Measurements from ENCODE around the gene UVRAG.

The UVRAG gene

DNA sequence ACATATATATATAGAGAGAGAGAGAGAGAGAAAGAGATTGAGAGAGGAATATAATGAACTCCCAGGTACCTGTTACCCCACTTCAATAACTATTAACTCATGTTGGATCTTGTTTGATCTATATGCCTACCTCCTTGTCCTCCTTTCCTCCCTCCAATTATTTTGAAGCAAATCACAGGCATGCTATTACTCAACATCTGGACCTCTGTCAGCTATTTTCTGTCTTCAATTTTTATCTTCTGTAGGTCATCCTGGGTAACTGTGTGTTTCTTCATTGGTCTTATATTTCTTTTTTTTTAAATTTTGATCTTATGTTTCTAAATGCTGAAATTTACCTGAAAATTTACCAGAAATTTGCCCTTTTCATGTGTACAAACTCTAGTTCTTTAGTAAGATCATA, 24.8 kb downstream of the UVRAG start:
- no peak overlapping the region for H3K4me3 ChIP-seq (ENCODE audit: low read depth, low read length)
- no peak overlapping the region for H3K27ac ChIP-seq (ENCODE audit: extremely low read depth, low read depth, low read length)
- TF ChIP-seq ZNF292 (tag by site-specific recombination; IDR thresholded peaks at IDR 0.05; ENCODE audit: borderline replicate concordance, low read depth) (no peak), ZNF416 (tag by site-specific recombination; IDR thresholded peaks at IDR 0.05) (no peak)
- peaks cover 8% of the 10 kb centered on the region for H3K4me1 ChIP-seq (ENCODE audit: control insufficient read depth, insufficient read depth, low read length)
- ChIA-PET POLR2A (no interaction called here), CTCF (interaction anchor here (0.7 kb wide), 2 partner anchors 27 to 365 kb away, joined by 3 to 4 read pairs; no protein-coding TSS in a partner anchor)
- no peaks in the 10 kb centered on the region for H3K9me3 ChIP-seq (ENCODE audit: control insufficient read depth, insufficient read depth, low read depth, low read length)
- H3K36me3 ChIP-seq (ENCODE audit: control insufficient read depth in 2 of 2, insufficient read depth in 1 of 2, low read length in 2 of 2), result no peaks in the 10 kb centered on the region

DNA sequence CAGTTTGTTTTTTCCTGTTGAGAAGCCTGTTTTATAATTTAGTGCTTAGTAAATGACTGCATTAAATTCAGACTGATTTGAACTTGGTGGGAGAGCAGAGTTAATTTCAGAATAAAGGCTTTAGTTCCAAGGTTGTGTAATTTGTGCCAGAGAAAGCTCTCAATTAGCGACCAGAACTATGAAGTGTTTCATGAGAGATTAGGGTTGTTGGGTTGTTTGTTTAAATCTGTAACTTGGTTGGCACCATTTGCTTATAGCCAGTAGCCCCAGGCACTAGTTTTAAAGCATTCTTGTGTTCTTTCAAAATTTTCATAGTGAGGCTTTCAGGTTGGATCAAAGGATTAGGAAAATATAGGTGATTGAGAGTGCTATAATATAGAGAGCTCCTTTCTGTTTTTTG, 25.5 kb downstream of the UVRAG start:
- peak; percentile 65; the same call in 1 of the 2 replicates for TF ChIP-seq MYNN (tag by site-specific recombination; IDR thresholded peaks at IDR 0.05; ENCODE audit: borderline replicate concordance)
- TF ChIP-seq, protein P1, sequence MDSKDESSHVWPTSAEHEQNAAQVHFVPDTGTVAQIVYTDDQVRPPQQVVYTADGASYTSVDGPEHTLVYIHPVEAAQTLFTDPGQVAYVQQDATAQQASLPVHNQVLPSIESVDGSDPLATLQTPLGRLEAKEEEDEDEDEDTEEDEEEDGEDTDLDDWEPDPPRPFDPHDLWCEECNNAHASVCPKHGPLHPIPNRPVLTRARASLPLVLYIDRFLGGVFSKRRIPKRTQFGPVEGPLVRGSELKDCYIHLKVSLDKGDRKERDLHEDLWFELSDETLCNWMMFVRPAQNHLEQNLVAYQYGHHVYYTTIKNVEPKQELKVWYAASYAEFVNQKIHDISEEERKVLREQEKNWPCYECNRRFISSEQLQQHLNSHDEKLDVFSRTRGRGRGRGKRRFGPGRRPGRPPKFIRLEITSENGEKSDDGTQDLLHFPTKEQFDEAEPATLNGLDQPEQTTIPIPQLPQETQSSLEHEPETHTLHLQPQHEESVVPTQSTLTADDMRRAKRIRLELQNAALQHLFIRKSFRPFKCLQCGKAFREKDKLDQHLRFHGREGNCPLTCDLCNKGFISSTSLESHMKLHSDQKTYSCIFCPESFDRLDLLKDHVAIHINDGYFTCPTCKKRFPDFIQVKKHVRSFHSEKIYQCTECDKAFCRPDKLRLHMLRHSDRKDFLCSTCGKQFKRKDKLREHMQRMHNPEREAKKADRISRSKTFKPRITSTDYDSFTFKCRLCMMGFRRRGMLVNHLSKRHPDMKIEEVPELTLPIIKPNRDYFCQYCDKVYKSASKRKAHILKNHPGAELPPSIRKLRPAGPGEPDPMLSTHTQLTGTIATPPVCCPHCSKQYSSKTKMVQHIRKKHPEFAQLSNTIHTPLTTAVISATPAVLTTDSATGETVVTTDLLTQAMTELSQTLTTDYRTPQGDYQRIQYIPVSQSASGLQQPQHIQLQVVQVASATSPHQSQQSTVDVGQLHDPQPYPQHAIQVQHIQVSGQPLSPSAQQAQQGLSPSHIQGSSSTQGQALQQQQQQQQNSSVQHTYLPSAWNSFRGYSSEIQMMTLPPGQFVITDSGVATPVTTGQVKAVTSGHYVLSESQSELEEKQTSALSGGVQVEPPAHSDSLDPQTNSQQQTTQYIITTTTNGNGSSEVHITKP (tag by site-specific recombination; IDR thresholded peaks at IDR 0.05), result no peak
- TF ChIP-seq ZNF354C (tag by site-specific recombination; IDR thresholded peaks at IDR 0.05; ENCODE audit: borderline replicate concordance, low read depth), result no peak
- TF ChIP-seq ZNF248 (tag by site-specific recombination; IDR thresholded peaks at IDR 0.05), result no peak
- TF ChIP-seq ZNF677 (tag by site-specific recombination; IDR thresholded peaks at IDR 0.05), result no peak
- TF ChIP-seq ZNF571 (tag by site-specific recombination; IDR thresholded peaks at IDR 0.05), result no peak
- no peak for TF ChIP-seq OSR2 (tag by site-specific recombination; IDR thresholded peaks at IDR 0.05)
- no peak for TF ChIP-seq ZNF2 (tag by site-specific recombination; IDR thresholded peaks at IDR 0.05)
- TF ChIP-seq TCF7L2 (IDR thresholded peaks at IDR 0.05; ENCODE audit: borderline replicate concordance, low read depth, low read length), result no peak
- TF ChIP-seq, protein P2, sequence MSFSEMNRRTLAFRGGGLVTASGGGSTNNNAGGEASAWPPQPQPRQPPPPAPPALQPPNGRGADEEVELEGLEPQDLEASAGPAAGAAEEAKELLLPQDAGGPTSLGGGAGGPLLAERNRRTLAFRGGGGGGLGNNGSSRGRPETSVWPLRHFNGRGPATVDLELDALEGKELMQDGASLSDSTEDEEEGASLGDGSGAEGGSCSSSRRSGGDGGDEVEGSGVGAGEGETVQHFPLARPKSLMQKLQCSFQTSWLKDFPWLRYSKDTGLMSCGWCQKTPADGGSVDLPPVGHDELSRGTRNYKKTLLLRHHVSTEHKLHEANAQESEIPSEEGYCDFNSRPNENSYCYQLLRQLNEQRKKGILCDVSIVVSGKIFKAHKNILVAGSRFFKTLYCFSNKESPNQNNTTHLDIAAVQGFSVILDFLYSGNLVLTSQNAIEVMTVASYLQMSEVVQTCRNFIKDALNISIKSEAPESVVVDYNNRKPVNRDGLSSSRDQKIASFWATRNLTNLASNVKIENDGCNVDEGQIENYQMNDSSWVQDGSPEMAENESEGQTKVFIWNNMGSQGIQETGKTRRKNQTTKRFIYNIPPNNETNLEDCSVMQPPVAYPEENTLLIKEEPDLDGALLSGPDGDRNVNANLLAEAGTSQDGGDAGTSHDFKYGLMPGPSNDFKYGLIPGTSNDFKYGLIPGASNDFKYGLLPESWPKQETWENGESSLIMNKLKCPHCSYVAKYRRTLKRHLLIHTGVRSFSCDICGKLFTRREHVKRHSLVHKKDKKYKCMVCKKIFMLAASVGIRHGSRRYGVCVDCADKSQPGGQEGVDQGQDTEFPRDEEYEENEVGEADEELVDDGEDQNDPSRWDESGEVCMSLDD (tag by site-specific recombination; IDR thresholded peaks at IDR 0.05), result no peak
- no peak for TF ChIP-seq OVOL3 (tag by site-specific recombination; IDR thresholded peaks at IDR 0.05)
- no peak for TF ChIP-seq ZNF837 (tag by site-specific recombination; IDR thresholded peaks at IDR 0.05)
- TF ChIP-seq ZNF138 (tag by site-specific recombination; IDR thresholded peaks at IDR 0.05; ENCODE audit: borderline replicate concordance), result no peak
- TF ChIP-seq, protein P3, sequence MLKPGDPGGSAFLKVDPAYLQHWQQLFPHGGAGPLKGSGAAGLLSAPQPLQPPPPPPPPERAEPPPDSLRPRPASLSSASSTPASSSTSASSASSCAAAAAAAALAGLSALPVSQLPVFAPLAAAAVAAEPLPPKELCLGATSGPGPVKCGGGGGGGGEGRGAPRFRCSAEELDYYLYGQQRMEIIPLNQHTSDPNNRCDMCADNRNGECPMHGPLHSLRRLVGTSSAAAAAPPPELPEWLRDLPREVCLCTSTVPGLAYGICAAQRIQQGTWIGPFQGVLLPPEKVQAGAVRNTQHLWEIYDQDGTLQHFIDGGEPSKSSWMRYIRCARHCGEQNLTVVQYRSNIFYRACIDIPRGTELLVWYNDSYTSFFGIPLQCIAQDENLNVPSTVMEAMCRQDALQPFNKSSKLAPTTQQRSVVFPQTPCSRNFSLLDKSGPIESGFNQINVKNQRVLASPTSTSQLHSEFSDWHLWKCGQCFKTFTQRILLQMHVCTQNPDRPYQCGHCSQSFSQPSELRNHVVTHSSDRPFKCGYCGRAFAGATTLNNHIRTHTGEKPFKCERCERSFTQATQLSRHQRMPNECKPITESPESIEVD (tag by site-specific recombination; IDR thresholded peaks at IDR 0.05), result peak; percentile 51; the same call in 1 of the 2 replicates
- peak; percentile 35 for TF ChIP-seq GLIS1 (tag by site-specific recombination; IDR thresholded peaks at IDR 0.05)
- TF ChIP-seq, protein P4, sequence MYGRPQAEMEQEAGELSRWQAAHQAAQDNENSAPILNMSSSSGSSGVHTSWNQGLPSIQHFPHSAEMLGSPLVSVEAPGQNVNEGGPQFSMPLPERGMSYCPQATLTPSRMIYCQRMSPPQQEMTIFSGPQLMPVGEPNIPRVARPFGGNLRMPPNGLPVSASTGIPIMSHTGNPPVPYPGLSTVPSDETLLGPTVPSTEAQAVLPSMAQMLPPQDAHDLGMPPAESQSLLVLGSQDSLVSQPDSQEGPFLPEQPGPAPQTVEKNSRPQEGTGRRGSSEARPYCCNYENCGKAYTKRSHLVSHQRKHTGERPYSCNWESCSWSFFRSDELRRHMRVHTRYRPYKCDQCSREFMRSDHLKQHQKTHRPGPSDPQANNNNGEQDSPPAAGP (tag by site-specific recombination; IDR thresholded peaks at IDR 0.05), result no peak
- Histone ChIP-seq H3K36me3 (ENCODE audit: control insufficient read depth in 2 of 2, insufficient read depth in 1 of 2, low read length in 2 of 2) (no peaks in the 10 kb centered on the region), H3K4me3 (ENCODE audit: low read depth, low read length) (no peak overlapping the region), H3K27ac (ENCODE audit: extremely low read depth, low read depth, low read length) (no peak overlapping the region), H3K4me1 (ENCODE audit: control insufficient read depth, insufficient read depth, low read length) (peaks cover 8% of the 10 kb centered on the region), H3K9me3 (ENCODE audit: control insufficient read depth, insufficient read depth, low read depth, low read length) (no peaks in the 10 kb centered on the region)
- ChIA-PET POLR2A (no interaction called here), CTCF (interaction anchor here (0.9 to 1.7 kb wide), 3 partner anchors 28 to 312 kb away, joined by 3 to 6 read pairs (median 4); no protein-coding TSS in a partner anchor)

Measured in HEK293 (cell line).